Measurements from ENCODE around the gene GRID1.

DNA sequence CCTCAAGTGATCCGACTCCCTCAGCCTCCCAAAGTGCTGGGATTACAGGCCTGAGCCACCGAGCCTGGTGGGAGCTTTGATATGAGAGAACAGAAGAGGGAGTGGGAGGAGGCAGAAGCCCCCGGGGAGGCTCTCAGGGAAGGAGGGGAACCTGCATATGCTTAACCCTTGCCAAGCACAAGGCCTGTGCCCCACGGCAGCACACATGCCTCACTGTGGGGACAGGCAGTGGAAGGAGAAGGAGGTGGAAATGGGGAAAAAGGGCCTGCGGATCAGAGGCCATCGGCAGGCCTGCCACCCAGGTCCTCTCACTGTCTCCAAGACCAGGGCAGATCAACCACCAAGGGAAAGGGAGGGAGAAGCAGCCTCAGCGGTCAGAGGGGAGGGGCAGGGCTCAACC, 7.2 kb upstream of the GRID1 start:
- TF ChIP-seq, protein P1, sequence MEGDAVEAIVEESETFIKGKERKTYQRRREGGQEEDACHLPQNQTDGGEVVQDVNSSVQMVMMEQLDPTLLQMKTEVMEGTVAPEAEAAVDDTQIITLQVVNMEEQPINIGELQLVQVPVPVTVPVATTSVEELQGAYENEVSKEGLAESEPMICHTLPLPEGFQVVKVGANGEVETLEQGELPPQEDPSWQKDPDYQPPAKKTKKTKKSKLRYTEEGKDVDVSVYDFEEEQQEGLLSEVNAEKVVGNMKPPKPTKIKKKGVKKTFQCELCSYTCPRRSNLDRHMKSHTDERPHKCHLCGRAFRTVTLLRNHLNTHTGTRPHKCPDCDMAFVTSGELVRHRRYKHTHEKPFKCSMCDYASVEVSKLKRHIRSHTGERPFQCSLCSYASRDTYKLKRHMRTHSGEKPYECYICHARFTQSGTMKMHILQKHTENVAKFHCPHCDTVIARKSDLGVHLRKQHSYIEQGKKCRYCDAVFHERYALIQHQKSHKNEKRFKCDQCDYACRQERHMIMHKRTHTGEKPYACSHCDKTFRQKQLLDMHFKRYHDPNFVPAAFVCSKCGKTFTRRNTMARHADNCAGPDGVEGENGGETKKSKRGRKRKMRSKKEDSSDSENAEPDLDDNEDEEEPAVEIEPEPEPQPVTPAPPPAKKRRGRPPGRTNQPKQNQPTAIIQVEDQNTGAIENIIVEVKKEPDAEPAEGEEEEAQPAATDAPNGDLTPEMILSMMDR (IDR thresholded peaks at IDR 0.05): no peak
- TF ChIP-seq POLR2A (IDR thresholded peaks at IDR 0.05): no peak
